Globus pallidus (tissue), 1 donor: ENCODE measurements around the gene USP17L24.
"Not testable (repeated sequence)": the region's sequence is repeated elsewhere in the genome, so short reads cannot be mapped to it uniquely, and the experiment has no call there.

Experiments used
- DNase-seq: peaks from one replicate; pipeline ENCODE4 v3.0.0-alpha.2; 2015; ENCODE audit warnings: low spot score

Gene USP17L24, protein sequence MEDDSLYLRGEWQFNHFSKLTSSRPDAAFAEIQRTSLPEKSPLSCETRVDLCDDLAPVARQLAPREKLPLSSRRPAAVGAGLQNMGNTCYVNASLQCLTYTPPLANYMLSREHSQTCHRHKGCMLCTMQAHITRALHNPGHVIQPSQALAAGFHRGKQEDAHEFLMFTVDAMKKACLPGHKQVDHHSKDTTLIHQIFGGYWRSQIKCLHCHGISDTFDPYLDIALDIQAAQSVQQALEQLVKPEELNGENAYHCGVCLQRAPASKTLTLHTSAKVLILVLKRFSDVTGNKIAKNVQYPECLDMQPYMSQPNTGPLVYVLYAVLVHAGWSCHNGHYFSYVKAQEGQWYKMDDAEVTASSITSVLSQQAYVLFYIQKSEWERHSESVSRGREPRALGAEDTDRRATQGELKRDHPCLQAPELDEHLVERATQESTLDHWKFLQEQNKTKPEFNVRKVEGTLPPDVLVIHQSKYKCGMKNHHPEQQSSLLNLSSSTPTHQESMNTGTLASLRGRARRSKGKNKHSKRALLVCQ

DNA sequence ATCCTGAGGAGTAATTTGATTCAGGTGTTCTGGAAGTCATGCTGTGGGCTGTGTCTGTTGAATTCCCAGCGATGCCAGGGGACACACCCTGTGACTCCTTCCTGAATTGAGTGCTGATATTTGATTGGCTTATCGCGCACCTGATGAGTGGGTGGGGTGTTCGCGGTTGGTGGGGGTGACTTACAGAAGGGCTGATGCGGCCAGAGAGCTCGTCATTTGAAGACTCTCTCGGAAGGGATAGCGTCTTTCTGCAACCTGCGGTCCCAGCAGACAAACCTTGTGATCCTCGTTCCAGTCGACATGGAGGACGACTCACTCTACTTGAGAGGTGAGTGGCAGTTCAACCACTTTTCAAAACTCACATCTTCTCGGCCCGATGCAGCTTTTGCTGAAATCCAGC lies at the start of gene USP17L24:
Gene USP17L24, plus strand, starts transcription at position 301 of the 400 bp plus-strand sequence. Its CDS starts 0 bp downstream, at position 301.
- not testable (repeated sequence) for DNase-seq

DNA sequence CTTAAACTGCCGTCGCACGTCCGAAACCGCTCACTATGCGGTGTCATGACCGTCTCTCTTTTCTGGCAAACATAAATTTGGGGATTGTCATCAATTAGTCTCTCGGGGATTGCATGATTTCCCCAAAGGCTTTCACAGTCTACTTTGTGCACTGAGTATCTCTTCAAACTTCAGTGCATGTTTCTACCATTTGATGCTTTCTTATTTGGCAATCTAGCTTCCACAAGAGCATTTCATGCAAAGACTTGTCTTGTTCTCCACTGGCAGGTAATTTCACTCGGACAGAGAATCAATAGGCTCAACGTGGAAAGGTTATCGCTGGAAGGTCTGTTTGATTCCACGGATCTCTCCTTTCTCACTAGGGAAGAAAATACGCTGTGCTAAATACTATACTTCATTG lies 774 bp upstream of the USP17L24 start:
- DNase-seq: not testable (repeated sequence)

DNA sequence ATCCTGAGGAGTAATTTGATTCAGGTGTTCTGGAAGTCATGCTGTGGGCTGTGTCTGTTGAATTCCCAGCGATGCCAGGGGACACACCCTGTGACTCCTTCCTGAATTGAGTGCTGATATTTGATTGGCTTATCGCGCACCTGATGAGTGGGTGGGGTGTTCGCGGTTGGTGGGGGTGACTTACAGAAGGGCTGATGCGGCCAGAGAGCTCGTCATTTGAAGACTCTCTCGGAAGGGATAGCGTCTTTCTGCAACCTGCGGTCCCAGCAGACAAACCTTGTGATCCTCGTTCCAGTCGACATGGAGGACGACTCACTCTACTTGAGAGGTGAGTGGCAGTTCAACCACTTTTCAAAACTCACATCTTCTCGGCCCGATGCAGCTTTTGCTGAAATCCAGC lies 4.6 kb downstream of the USP17L24 start, which contains the start of gene USP17L25:
Gene USP17L25, plus strand, starts transcription at position 301 of the 400 bp plus-strand sequence. Its CDS starts 0 bp downstream, at position 301.
- not testable (repeated sequence) for DNase-seq

DNA sequence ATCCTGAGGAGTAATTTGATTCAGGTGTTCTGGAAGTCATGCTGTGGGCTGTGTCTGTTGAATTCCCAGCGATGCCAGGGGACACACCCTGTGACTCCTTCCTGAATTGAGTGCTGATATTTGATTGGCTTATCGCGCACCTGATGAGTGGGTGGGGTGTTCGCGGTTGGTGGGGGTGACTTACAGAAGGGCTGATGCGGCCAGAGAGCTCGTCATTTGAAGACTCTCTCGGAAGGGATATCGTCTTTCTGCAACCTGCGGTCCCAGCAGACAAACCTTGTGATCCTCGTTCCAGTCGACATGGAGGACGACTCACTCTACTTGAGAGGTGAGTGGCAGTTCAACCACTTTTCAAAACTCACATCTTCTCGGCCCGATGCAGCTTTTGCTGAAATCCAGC lies 9.4 kb downstream of the USP17L24 start, which contains the start of gene USP17L26:
Gene USP17L26, plus strand, starts transcription at position 301 of the 400 bp plus-strand sequence. Its CDS starts 0 bp downstream, at position 301.
- DNase-seq: not testable (repeated sequence)

DNA sequence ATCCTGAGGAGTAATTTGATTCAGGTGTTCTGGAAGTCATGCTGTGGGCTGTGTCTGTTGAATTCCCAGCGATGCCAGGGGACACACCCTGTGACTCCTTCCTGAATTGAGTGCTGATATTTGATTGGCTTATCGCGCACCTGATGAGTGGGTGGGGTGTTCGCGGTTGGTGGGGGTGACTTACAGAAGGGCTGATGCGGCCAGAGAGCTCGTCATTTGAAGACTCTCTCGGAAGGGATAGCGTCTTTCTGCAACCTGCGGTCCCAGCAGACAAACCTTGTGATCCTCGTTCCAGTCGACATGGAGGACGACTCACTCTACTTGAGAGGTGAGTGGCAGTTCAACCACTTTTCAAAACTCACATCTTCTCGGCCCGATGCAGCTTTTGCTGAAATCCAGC lies 14.1 kb downstream of the USP17L24 start, which contains the start of gene USP17L5:
Gene USP17L5, plus strand, starts transcription at position 301 of the 400 bp plus-strand sequence. Its CDS starts 0 bp downstream, at position 301.
- DNase-seq: not testable (repeated sequence)

DNA sequence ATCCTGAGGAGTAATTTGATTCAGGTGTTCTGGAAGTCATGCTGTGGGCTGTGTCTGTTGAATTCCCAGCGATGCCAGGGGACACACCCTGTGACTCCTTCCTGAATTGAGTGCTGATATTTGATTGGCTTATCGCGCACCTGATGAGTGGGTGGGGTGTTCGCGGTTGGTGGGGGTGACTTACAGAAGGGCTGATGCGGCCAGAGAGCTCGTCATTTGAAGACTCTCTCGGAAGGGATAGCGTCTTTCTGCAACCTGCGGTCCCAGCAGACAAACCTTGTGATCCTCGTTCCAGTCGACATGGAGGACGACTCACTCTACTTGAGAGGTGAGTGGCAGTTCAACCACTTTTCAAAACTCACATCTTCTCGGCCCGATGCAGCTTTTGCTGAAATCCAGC lies 18.9 kb downstream of the USP17L24 start, which contains the start of gene USP17L27:
Gene USP17L27, plus strand, starts transcription at position 301 of the 400 bp plus-strand sequence. Its CDS starts 0 bp downstream, at position 301.
- not testable (repeated sequence) for DNase-seq

DNA sequence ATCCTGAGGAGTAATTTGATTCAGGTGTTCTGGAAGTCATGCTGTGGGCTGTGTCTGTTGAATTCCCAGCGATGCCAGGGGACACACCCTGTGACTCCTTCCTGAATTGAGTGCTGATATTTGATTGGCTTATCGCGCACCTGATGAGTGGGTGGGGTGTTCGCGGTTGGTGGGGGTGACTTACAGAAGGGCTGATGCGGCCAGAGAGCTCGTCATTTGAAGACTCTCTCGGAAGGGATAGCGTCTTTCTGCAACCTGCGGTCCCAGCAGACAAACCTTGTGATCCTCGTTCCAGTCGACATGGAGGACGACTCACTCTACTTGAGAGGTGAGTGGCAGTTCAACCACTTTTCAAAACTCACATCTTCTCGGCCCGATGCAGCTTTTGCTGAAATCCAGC lies 23.6 kb downstream of the USP17L24 start, which contains the start of gene USP17L28:
Gene USP17L28, plus strand, starts transcription at position 301 of the 400 bp plus-strand sequence. Its CDS starts 0 bp downstream, at position 301.
- not testable (repeated sequence) for DNase-seq

DNA sequence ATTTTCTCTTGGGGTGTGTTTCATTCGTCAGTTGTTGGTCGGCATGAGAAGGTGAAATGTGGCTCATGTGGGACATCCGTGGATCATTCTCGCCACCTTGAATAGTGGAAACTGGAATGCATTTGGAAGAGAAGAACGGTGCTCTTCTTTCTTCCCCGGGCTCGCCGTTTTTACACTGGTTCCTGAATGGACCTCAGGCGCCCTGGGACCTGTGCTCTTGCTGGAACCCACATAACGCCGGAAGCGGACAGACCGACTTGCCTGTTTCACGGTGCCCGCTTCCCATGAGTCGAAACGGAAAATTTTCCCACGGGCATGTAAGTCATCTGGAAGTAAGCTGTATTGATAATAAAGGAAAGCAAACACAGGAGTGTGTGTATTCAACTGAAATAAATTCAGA lies 25.9 kb downstream of the USP17L24 start:
- DNase-seq: not testable (repeated sequence)

DNA sequence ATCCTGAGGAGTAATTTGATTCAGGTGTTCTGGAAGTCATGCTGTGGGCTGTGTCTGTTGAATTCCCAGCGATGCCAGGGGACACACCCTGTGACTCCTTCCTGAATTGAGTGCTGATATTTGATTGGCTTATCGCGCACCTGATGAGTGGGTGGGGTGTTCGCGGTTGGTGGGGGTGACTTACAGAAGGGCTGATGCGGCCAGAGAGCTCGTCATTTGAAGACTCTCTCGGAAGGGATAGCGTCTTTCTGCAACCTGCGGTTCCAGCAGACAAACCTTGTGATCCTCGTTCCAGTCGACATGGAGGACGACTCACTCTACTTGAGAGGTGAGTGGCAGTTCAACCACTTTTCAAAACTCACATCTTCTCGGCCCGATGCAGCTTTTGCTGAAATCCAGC lies 28.4 kb downstream of the USP17L24 start, which contains the start of gene USP17L29:
Gene USP17L29, plus strand, starts transcription at position 301 of the 400 bp plus-strand sequence. Its CDS starts 0 bp downstream, at position 301.
- DNase-seq: not testable (repeated sequence)

DNA sequence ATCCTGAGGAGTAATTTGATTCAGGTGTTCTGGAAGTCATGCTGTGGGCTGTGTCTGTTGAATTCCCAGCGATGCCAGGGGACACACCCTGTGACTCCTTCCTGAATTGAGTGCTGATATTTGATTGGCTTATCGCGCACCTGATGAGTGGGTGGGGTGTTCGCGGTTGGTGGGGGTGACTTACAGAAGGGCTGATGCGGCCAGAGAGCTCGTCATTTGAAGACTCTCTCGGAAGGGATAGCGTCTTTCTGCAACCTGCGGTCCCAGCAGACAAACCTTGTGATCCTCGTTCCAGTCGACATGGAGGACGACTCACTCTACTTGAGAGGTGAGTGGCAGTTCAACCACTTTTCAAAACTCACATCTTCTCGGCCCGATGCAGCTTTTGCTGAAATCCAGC lies 37.9 kb downstream of the USP17L24 start, which contains the start of gene USP17L30:
Gene USP17L30, plus strand, starts transcription at position 301 of the 400 bp plus-strand sequence. Its CDS starts 0 bp downstream, at position 301.
- DNase-seq: not testable (repeated sequence)
